ENCODE measurements around the gene SEMA5A. TPM values are rescaled to one million over a fixed set of nuclear protein-coding genes. Genes with fewer than 3 reads are reported as not detected.

Gene SEMA5A
- total RNA-seq, 1 experiment from 2014 or later, result 0.15 TPM

DNA sequence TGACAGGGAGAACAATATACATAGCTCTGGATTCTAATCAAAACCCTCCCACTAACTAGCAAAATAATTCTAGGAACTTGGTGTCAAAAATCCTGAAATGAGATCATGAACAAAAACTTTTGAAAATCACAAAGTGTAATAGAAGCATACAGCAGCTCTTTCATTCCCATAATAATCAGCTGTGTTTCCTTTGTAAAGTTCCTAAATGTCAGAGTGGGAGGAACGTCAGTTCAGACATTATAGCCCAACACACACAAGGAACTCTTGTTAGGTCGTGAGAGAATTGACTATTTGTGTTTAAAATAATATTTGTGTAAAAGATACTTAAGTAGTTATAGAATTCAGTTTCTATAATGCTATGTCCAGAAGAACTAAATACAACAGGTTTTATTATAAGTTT is 312.8 kb downstream of the SEMA5A start:
- in situ Hi-C loops (cut with HindIII; ENCODE audit: low pct_unique_long_range_greater_than_20kb, low sequenced_read_pairs) (no loop called here), intact Hi-C loops (cut with micrococcal nuclease; ENCODE audit: unreplicated experiment) (no loop called here)
- CTCF ChIA-PET, result no interaction called here
- no peaks in the 10 kb centered on the region for H3K27me3 ChIP-seq (ENCODE audit: control insufficient read depth, insufficient read depth, low read length)
- POLR2A ChIA-PET, result no interaction called here
- DNase-seq (ENCODE audit: low read depth, low spot score) (no peak), ATAC-seq (no peak)
- H3K27ac ChIP-seq (ENCODE audit: low read length), result no peak overlapping the region
- BruUV-seq (replicated peaks), result no TSS peak
- no peaks in the 10 kb centered on the region for H3K9me3 ChIP-seq (ENCODE audit: control insufficient read depth, insufficient read depth, low read depth, low read length)
- TF ChIP-seq, protein P1, sequence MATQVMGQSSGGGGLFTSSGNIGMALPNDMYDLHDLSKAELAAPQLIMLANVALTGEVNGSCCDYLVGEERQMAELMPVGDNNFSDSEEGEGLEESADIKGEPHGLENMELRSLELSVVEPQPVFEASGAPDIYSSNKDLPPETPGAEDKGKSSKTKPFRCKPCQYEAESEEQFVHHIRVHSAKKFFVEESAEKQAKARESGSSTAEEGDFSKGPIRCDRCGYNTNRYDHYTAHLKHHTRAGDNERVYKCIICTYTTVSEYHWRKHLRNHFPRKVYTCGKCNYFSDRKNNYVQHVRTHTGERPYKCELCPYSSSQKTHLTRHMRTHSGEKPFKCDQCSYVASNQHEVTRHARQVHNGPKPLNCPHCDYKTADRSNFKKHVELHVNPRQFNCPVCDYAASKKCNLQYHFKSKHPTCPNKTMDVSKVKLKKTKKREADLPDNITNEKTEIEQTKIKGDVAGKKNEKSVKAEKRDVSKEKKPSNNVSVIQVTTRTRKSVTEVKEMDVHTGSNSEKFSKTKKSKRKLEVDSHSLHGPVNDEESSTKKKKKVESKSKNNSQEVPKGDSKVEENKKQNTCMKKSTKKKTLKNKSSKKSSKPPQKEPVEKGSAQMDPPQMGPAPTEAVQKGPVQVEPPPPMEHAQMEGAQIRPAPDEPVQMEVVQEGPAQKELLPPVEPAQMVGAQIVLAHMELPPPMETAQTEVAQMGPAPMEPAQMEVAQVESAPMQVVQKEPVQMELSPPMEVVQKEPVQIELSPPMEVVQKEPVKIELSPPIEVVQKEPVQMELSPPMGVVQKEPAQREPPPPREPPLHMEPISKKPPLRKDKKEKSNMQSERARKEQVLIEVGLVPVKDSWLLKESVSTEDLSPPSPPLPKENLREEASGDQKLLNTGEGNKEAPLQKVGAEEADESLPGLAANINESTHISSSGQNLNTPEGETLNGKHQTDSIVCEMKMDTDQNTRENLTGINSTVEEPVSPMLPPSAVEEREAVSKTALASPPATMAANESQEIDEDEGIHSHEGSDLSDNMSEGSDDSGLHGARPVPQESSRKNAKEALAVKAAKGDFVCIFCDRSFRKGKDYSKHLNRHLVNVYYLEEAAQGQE (IDR thresholded peaks at IDR 0.05; ENCODE audit: insufficient read depth in 1 of 2, low read depth in 2 of 2, low read length in 1 of 2), result no peak
- TF ChIP-seq TCF7L2 (IDR thresholded peaks at IDR 0.05; ENCODE audit: low read depth, low read length) (no peak), POLR2AphosphoS5 (IDR thresholded peaks at IDR 0.05; ENCODE audit: low read depth, low read length) (no peak), SIN3A (IDR thresholded peaks at IDR 0.05; ENCODE audit: borderline replicate concordance, insufficient read depth, low read depth, low read length) (no peak)
- TF ChIP-seq, protein P2, sequence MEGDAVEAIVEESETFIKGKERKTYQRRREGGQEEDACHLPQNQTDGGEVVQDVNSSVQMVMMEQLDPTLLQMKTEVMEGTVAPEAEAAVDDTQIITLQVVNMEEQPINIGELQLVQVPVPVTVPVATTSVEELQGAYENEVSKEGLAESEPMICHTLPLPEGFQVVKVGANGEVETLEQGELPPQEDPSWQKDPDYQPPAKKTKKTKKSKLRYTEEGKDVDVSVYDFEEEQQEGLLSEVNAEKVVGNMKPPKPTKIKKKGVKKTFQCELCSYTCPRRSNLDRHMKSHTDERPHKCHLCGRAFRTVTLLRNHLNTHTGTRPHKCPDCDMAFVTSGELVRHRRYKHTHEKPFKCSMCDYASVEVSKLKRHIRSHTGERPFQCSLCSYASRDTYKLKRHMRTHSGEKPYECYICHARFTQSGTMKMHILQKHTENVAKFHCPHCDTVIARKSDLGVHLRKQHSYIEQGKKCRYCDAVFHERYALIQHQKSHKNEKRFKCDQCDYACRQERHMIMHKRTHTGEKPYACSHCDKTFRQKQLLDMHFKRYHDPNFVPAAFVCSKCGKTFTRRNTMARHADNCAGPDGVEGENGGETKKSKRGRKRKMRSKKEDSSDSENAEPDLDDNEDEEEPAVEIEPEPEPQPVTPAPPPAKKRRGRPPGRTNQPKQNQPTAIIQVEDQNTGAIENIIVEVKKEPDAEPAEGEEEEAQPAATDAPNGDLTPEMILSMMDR (IDR thresholded peaks at IDR 0.05), result no peak
- H3K36me3 ChIP-seq (ENCODE audit: control insufficient read depth, insufficient read depth, low read length), result no peaks in the 10 kb centered on the region
- no peaks in the 10 kb centered on the region for H3K4me1 ChIP-seq (ENCODE audit: control insufficient read depth, insufficient read depth, low read length)
- no peak overlapping the region for H3K4me3 ChIP-seq (ENCODE audit: low read depth in 2 of 2, low read length in 2 of 2)

DNA sequence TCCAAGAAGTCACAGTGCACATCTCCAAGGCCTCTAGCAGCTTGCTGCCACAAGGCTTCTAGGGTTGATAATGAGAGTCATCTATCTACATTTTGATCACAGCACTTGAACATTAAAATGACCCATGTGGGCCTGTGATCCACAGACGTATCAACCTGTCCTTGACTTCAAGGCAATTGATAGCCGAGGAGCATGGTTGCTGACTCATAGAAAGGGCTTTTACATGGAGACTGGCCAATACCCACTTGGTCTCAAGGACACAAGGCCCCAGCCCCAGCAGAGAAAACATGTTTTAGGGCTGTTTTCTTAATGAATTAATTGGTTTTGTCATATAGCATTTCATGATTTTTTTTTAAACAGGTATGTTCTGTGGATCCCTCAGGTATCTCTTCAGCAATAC is 314.0 kb downstream of the SEMA5A start:
- CTCF ChIA-PET, result no interaction called here
- H3K36me3 ChIP-seq (ENCODE audit: control insufficient read depth, insufficient read depth, low read length), result no peaks in the 10 kb centered on the region
- in situ Hi-C loops (cut with HindIII; ENCODE audit: low pct_unique_long_range_greater_than_20kb, low sequenced_read_pairs), result no loop called here
- H3K9me3 ChIP-seq (ENCODE audit: control insufficient read depth, insufficient read depth, low read depth, low read length), result no peaks in the 10 kb centered on the region
- POLR2A ChIA-PET, result no interaction called here
- ATAC-seq (no peak), DNase-seq (ENCODE audit: low read depth, low spot score) (no peak)
- H3K4me3 ChIP-seq (ENCODE audit: low read depth in 2 of 2, low read length in 2 of 2), result no peak overlapping the region
- intact Hi-C loops (cut with micrococcal nuclease; ENCODE audit: unreplicated experiment), result no loop called here
- TF ChIP-seq, protein P1 (IDR thresholded peaks at IDR 0.05; ENCODE audit: insufficient read depth in 1 of 2, low read depth in 2 of 2, low read length in 1 of 2), result no peak
- TF ChIP-seq SIN3A (IDR thresholded peaks at IDR 0.05; ENCODE audit: borderline replicate concordance, insufficient read depth, low read depth, low read length) (no peak), TCF7L2 (IDR thresholded peaks at IDR 0.05; ENCODE audit: low read depth, low read length) (no peak), POLR2AphosphoS5 (IDR thresholded peaks at IDR 0.05; ENCODE audit: low read depth, low read length) (no peak)
- TF ChIP-seq, protein P2 (IDR thresholded peaks at IDR 0.05), result no peak
- H3K4me1 ChIP-seq (ENCODE audit: control insufficient read depth, insufficient read depth, low read length), result no peaks in the 10 kb centered on the region
- BruUV-seq (replicated peaks), result no TSS peak
- no peaks in the 10 kb centered on the region for H3K27me3 ChIP-seq (ENCODE audit: control insufficient read depth, insufficient read depth, low read length)
- no peak overlapping the region for H3K27ac ChIP-seq (ENCODE audit: low read length)
